HG03457 (cell line): Measurements from ENCODE around the gene DLK1.

Experiments used
- ATAC-seq: cut with Tn5 transposase; IDR thresholded peaks from one replicate; pipeline ENCODE4 v1.9.1; 2021; ENCODE audit warnings: moderate number of reproducible peaks; ENCODE audit not compliant: unreplicated experiment

Gene DLK1

DNA sequence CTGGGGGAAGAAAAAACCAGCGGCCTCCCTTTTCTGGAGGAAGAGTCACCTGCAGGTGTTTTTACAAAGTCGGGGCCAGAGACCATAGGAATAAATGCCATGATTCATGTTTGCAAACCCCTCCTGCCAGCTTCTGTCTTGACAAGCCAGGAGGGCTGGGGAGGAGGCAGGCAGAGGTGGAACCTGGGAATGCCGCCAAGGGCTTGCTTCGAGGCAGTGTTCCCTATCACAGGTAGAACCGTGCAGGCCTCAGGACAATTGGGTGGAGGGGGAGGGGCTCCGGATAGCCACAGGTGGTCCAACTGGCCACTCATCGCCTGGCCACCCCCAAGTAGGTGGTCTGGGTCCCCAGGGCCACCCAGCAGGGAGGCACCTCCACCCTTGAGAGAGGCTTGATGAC lies 14.2 kb upstream of the DLK1 start:
- ATAC-seq, result no peak

DNA sequence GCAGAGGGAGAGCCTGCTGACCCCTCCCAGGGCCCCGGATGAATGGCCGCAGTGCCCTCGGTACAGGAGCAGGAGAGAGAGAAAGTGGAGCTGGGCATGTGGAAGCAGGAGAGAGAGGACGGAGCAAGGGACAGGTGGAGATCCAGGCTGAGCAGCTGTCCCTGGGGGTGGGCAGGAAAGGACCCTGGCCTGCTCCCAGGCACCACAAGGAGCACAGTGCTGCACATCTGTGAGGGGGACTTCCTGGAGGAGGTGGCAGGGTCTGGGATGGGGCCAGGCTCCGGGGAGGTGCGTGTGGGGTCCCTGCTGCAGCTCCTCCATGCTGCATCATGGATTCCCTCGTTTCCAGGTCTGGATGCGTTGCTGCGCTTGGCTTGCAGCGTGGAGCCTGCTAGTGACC lies 13.0 kb upstream of the DLK1 start:
- ATAC-seq, result no peak

DNA sequence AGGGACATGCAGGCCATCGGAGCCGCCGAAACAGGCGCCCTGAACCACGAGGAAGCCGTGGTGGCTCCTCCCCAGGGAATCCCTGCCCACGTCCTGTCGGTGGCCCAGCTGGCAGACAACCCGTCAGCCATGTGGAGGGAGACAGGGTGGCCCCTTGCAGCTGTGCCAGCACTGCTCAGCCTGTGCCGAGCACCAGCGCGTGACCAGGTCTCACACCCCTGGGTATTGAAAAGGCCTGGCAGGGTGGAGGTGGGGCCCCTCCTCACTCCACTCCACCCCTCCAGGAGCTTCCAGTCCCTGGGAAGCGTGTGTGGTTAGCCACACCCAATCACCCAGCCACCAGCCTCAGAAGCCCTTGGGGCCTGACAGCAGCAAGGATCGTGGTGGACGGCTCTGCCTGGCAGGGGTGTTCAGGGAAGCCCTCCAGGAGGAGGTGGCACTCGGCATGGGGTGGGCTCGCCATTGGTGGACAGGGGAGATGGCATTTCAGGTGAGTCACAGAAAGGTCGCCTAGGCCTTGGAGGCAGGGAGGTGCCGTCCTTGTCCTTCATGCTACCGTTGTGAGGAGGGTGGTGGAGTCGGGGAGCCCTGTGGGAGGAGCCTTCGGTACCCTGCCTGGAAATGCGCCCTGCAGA lies 12.3 kb upstream of the DLK1 start:
- ATAC-seq, result no peak

DNA sequence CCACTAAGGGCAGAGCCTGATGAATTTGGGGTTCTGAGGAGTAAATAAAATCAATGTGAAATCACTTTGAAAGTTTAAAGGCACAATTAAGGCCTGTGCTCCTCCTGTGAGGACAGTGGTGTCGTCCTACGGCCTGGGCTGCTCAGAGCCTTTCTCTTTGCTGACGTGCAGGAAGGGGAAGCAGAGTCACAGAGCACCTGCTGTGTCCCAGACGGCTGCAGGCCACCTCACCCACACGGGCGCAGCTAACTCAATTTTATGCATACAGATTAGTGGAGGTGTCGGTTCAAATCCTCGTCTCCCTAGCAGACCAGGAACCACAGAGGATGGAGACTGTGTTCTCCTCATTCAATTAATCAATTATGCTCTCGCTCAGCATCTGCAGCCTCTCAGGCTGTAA lies 11.4 kb upstream of the DLK1 start:
- no peak for ATAC-seq

GRCh38 chr14:100715803-100716202 lies 10.9 kb upstream of the DLK1 start:
- no peak for ATAC-seq

DNA sequence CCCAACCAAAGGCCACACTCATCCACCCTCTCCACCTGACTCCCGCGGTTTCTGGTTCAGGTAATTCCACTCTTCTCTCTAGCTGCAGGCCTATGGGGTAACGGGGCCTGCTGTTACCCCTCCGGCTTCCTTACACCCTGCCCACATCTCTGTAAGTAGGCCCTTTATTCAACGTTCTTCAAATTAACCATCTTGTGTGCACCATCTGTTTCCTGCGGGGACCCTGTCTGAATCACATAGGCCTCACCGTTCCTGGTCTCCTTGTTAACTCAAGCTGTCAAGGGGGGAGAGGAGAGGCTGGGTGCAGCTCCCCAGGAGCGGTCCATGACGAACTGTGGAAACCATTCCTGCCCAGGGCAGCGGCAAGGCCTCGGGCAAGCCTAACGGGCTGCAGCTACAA lies 9.3 kb upstream of the DLK1 start:
- no peak for ATAC-seq

DNA sequence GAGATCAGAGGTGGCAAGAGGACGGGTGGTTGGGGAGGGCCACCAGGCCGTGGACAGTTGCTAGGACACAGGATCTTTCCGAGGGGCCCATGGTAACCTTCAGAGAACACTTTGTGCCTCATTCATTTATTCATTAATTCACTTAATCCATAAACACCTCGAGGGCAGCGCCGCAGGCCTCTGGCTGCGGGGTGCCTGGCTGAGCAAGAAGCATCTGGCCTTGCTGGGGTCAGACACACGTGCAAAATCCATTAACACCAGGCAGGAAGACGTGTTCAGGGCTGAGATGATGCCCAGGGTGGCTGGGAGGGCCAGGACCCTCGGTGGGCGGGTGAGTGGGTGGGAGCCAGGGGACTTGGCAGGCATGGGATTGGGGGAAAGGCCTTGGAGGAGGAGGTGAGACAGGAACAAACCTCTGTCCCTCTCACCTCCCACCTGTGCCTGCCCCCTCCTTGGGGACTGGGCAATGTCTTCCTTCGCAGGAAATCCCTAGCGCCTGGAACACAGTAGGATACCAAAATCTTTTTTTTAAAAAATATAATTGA lies 6.6 kb upstream of the DLK1 start:
- no peak for ATAC-seq

GRCh38 chr14:100721568-100721967 lies 5.1 kb upstream of the DLK1 start:
- no peak for ATAC-seq

GRCh38 chr14:100722367-100722766 lies 4.3 kb upstream of the DLK1 start:
- ATAC-seq, result no peak

GRCh38 chr14:100723135-100723829 lies 3.4 kb upstream of the DLK1 start:
- no peak for ATAC-seq

DNA sequence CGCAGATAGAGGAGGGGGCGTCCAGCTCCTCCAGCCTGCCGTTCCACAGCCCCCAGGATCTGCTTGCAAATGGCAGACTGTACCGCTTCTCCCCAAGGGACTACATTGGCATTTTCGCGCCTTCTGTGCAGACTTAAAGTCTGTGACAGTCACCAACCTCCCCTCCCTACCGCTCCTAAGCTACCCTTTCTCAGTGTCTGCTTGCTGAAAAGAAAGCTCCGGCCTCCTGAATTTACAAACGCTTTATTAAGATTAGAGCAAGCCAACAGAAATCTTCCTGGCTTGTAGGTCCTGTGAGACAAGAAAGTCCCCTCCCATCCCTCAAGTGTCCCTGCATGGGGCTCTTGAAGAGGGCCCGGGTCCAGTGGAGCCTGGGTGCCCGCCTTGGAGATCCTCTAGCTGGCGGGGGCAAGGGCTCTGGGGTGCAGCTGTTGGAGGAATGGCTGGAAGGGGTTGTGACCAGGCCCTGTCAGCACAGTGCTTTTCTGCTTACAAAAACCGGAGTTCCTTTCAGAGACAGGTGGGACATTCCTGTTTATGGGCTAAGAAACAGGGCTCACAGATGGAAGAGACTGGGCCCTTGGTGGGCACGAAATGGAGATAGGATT lies 2.8 kb upstream of the DLK1 start:
- no peak for ATAC-seq

DNA sequence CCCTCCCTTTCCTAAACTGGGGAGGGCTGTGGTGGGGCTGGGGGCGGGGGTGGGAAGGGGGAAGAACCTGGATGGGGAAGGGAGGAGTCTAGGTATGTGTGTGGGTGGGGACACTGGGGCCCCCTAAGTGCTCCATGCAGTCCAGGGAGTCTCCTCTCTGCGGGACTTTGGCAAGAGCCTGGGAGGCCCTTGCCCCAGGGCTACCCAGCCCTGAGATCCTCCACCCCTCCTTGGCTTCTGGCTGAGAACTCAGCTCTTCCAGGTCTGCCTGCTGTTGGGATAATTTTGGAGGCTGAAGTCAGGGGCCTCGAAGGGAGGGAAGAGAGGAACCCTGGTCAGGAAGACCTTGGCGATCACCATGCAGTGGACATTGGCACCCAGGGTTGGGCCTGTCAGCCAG lies 2.2 kb upstream of the DLK1 start:
- no peak for ATAC-seq

DNA sequence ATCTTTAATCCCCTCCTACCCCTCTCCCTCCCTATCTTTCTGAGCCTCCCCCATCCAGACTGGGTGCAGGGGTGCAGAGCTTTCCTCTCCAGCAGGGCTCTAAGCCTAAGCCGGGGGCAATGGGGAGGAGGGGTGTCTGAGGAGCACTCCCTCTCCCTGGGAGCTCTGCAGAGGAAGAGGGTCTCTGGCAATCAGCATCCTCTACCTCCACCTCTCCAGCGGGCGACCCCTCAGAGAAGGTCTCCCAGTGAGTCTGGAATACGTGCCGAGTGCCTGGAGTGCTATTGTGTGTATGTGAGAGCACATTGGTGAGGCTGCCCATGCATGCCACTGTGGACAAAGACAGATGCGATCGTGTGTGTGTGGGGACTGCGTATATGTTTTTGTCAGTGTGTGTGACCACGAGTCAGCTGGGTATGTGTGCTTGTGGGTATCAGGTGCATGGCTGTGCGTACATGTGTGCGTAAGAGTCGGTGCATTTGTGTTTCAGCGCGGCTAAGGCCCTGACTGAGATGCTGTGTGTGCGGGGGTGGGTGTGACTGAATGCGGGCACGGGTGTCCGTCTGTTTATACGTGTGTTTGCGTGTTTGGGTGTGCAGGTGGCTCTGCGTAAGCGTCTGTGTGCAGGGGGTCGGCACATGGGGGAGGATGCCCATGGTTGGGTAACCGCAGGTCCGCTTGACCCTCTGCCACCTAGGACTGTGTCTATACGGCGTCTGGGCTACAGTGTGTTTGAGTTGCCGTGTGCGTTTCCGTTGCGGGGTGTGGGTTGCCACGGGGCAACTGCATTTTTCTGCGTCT lies 905 bp upstream of the DLK1 start:
- no peak for ATAC-seq

GRCh38 chr14:100727086-100727872 lies 587 bp downstream of the DLK1 start:
- no peak for ATAC-seq

DNA sequence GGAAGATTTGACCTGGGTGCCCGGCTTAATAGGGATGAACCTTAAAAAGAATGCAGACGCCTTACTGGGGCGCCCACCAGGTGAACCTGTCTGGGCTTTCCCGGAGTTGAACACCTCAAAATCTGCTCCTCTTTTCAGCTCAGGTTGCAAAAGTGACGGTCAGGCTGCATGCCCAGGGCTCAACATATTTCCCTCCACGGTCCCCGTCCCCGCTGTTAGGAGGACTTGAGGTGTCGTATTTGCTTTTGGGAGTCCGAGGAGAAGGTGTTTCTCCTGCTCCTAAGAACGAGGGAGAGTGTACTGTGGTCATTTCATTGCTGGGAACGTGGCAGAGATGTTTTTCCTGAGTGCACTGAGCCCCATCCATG lies 1.2 kb downstream of the DLK1 start:
- no peak for ATAC-seq

- no peak for ATAC-seq
These were observed 2.3 kb downstream of the DLK1 start for GRCh38 chr14:100728962-100729361.

- no peak for ATAC-seq
These were observed 3.3 kb downstream of the DLK1 start for GRCh38 chr14:100729982-100730381.

- ATAC-seq, result no peak
These were observed 3.9 kb downstream of the DLK1 start for GRCh38 chr14:100730581-100730980.

- ATAC-seq, result no peak
These were observed 4.4 kb downstream of the DLK1 start for GRCh38 chr14:100731011-100731670.
